GM19193 (cell line): ENCODE results near the gene PRMT5.

Experiments used
- POLR2A ChIP-seq: IDR thresholded peaks from 4 replicates; pipeline ENCODE4 v1.6.1; 2011; ENCODE audit not compliant: insufficient read depth, insufficient read length; ENCODE audit errors: extremely low read depth

PRMT5 gene

DNA sequence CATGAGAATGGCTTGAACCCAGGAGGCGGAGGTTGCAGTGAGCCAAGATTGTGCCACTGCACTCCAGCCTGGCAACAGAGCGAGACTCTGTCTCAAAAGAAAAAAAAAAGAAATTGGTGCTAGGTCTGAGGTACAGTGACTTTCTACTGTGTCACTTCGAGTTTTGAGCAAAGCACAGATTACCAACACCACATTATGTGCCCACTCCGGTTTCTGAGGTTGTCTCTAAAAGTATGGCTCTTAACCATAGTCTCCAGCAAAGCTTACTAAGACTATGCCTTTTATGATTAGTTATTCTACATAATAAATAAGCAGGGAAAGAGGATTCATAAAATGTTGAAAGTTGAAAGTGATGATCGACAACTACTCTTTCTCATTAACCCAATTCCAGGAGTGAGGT lies 18.3 kb downstream of the PRMT5 start:
- TF ChIP-seq POLR2A, result no peak

DNA sequence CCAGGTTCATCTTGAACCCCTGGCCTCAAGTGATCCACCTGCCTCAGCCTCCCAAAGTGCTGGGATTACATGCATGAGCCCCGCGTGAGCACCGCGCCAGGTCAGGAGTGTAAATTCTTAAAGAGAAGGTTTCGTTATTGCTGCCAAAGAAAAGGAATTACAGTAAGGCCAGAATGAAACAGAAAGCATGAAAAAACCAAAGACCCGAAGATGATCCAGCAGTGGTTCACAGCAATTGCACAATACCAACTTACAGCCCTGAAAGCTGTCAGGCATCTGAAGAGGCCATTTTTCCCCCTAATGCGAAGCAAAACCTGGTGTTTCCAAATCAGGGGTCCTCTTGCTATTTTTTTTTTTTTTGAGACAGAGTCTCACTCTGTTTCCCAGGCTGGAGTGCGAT lies 20.6 kb downstream of the PRMT5 start:
- no peak for TF ChIP-seq POLR2A

- TF ChIP-seq POLR2A, result no peak
Measured at GRCh38 chr14:22907429-22907828, 21.7 kb downstream of the PRMT5 start.

- no peak for TF ChIP-seq POLR2A
Measured at GRCh38 chr14:22906073-22906472, 23.1 kb downstream of the PRMT5 start.

GRCh38 chr14:22905627-22906026 lies 23.5 kb downstream of the PRMT5 start:
- no peak for TF ChIP-seq POLR2A

DNA sequence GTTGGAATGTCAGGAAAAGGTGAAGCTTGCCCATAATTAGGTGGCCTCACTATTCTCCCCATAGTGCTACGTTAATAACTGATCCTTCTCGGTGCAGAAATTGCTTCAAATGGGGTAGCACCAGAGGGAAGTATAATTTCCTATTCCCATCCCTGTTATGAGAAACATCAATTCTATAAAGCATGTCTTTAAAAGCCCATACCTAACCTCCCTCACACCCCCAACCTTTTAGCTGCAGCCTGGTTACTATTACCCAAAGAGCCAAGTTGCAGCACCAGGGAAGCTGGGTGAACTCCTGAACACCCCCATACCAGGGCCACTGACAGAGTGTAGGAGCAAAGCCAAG lies 25.5 kb downstream of the PRMT5 start:
- TF ChIP-seq POLR2A, result no peak

GRCh38 chr14:22901799-22902198 lies 27.4 kb downstream of the PRMT5 start:
- no peak for TF ChIP-seq POLR2A

DNA sequence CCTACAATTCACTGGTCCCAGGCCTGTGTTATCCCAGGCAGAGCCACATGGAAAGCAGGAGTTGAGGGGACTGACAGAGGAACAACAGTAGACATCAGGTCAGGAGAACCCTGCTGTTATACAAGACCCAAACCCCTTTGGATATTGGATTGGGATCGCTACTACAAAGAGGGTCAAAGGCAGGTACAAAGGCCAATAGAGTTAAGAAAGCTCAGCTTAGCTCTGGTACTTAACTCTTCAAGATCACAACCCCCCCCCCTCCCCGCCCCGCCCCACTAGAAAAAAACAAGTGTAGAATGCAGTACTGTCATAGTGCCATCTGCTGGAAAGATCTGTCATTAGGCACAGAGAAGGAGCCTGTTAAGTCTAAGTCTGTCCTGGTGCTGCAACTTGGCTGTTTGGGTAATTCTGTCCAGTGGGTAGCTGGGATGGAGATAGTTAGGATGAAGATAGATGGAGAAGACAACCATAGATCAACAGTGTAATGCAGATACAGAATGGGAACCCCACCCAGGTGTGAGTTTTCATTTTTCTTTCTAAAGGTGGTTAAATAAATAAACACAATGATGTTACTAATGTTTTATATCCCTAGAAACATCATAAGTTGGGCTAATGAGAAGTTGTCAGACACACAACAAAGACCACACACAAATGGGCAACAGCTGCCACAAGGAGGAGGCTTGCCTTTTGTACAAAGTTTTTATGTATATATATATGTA lies 28.9 kb downstream of the PRMT5 start:
- TF ChIP-seq POLR2A, result no peak

DNA sequence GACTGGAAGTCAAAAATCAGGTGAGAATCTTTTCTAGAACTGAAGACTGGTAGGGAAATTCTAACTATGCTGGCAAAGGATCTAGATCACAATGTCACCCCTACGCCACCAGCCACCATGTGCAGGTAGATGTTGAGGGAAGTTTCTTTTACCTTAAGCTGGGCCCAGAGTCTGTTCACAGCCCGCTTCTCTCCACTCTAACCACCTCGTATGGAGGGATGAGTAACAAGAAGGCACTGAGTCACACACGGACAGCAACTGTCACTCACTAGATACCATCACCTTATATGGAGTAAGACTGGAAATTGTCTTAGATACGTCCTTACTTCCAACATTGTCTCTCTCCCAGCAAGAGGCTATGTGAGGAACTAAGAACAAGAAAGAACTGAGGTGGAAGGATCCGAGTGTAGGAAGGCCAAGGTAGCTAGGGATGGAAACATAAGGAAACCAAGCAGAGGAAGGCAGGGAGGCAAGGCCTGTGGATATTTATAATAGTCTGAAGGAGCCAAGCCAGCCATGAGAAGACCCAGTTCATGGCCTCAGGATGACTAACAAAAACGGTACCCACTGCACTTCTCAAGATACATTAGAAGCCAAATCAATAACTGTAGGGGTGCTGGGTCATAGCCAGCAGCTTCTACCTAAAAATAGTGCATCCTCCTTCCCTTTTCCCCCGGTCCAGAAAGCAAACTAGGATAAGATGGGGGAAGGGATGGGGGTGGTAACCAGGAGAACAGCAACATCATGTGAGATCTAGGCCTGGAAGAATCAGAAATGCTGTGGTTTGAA lies 30.7 kb downstream of the PRMT5 start:
- no peak for TF ChIP-seq POLR2A

GRCh38 chr14:22897357-22897756 lies 31.8 kb downstream of the PRMT5 start:
- TF ChIP-seq POLR2A, result no peak

DNA sequence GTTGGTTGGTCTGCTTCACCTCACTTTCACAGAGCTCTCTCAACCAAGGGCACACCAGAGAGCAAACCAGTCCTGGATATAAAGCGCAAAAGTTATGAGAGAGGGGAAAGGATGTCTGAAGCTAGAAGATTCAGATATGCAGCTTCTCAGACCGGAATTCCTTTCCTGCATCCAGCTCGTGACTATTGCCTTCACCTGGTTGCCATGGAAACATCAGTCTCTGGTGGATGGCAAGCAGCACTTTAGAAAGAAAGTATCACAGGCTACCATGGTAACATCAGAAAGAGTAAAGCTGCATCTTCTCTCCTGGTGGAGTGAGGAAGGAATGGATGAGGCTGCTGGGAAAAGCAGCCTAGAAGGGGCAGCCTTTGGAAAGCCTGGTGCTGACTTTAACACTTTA lies 32.4 kb downstream of the PRMT5 start:
- TF ChIP-seq POLR2A, result no peak

DNA sequence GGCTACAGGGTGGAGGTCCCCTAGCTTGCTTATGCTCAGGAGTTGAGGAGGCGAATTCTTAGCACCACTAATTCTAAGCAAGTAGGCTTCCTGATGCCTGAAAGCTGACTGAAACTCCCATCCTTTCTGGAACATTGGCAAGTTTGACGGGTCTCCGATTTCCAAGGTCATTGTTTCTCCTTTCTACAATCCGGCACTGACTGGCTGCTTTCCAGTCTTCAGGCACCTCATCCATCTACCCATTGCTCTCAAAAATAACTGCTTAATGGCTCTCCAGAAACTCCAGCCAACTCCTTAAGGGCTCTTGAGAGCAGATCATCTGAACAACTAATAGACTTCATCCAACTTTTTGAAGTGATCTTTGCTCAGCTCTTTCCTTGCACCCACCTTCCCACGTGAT lies 32.8 kb downstream of the PRMT5 start:
- TF ChIP-seq POLR2A, result no peak

DNA sequence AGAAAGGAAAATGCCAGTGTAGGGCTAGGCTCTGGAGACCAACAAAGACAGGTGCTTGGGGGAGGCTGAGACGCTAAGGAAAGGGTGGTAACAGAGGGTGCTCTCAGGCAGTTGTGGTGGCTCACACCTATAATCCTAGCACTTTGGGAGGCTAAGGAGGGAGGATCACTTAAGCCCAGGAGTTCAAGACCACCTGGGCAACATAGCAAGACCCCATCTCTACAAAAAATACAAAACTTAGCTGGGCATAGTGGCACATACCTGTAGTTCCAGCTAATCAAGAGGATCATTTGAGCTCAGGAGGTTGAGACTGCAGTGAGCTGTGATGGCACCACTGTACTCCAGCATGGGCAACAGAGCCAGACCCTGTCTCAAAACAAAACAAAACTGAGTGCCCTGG lies 33.8 kb downstream of the PRMT5 start:
- TF ChIP-seq POLR2A, result no peak

GRCh38 chr14:22893706-22894105 lies 35.5 kb downstream of the PRMT5 start:
- TF ChIP-seq POLR2A, result no peak

DNA sequence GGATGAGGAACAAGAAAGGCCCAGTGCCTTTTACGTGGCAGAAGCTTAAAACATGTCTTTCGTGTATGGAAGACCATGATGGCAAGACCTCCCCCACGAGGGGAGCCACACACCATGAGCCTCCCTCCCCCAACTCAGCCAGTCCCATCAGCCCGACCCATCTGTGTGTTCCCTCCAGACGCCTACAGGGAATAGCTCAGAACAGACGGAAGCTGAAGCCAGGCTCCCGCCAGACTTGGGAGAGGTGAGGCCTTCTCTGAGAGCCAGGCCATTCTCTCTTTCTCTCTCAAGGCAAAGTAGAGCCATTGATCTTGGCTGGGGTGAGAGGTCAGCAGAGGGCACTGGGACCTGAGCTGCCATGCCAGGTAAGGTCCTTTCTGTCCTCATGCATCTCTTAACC lies 36.7 kb downstream of the PRMT5 start:
- TF ChIP-seq POLR2A, result no peak

- no peak for TF ChIP-seq POLR2A
Measured at GRCh38 chr14:22890416-22890815, 38.8 kb downstream of the PRMT5 start.

DNA sequence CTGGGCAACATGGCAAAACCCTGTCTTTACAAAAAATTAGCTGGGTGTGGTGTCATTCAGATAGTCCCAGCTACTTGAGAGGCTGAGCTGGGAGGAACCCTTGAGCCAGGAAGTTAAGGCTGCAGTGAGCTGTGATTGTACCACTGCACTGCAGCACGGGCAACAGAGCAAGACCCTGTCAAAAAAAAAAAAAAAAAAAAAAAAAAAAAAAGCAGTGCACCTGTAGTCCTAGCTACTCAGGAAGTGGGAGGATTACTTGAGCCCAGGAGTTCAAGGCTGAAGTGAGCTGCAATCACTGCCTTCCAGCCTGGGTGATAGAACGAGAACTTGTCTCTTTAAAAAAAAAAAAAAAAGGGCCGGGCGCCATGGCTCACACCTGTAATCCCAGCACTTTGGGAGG lies 40.5 kb downstream of the PRMT5 start:
- no peak for TF ChIP-seq POLR2A

DNA sequence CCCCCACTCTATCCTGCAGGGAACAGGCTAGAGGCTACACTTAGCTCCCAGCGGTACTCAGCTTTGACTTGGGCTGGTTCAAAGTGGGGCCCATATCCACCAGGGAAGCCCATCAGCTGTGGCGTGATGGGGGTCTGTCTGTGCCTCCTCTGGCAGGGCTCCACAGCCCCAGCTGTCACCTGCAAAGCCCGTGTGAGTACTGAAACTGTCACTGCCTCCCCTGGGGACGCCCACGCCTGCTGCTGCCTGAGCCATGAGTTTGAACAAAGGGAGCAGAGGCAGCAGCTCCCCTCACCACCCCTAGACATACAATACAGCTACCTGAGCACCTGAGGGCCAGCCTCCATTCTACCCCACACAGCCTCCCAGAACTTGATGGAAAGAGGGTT lies 41.2 kb downstream of the PRMT5 start:
- TF ChIP-seq POLR2A, result peak; percentile 57
